Measurements from ENCODE around the gene CDKL4. TPM values are rescaled to one million over a fixed set of nuclear protein-coding genes. Genes with fewer than 3 reads are reported as not detected.

Gene CDKL4
- total and polyA plus RNA-seq, 2 of the 13 experiments (the other 11 are each of a cell fraction or from before 2014, with no cell fraction given): 0.29 to 0.50 TPM

DNA sequence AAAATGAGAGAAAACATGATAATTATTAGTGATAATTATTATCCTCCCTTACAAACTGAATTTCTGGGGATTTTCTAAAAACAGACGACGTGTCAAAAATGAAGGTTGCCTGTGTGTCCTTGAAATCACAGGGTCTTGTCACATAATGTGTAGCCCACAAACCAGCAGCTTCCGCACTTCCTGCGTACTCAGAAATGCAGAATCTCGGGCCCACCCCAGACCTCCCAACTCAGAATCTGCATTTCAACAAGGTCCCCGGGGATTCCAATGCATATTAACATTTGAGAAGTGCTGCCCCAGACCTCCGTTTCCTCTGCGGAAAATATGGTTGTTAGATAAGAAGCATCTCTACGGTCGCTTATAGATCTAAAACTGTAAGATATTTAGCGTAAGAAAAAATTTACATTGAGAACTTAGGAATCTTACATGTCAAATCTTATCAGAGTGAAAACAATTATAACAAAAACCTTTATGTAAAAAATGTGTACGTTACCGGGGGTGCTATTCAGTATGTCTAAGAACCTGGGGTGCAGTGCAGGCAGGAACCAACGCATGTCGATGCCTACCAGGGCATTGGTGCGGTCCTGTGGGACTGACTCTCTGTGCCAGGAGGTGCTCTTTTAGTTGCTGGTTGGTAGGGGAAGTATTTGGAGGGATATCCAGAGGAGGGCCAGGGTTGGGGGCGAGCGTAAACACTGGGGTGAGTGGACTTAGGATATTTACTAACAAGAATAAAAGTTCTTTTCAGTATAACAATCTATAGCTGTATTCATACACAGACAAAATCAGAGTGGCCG lies 15.2 kb downstream of the CDKL4 start (continued):
- no peak for TF ChIP-seq SMAD1 (CRISPR knock-in tag; IDR thresholded peaks at IDR 0.05; ENCODE audit: borderline replicate concordance, low read depth)
- TF ChIP-seq GABPA (IDR thresholded peaks at IDR 0.05; ENCODE audit: low read depth, low read length): no peak
- TF ChIP-seq GABPA (CRISPR knock-in tag; IDR thresholded peaks at IDR 0.05; ENCODE audit: low read depth): 0 out of 2 replicates have a peak, but pooled peaks have one; percentile 7
- peak; percentile 55; the same call in 1 of the 2 replicates for TF ChIP-seq SALL1 (CRISPR knock-in tag; IDR thresholded peaks at IDR 0.05)
- peak; percentile 38 for TF ChIP-seq ASH2L (IDR thresholded peaks at IDR 0.05; ENCODE audit: insufficient read length, low read depth, low read length)
- TF ChIP-seq, protein P1, sequence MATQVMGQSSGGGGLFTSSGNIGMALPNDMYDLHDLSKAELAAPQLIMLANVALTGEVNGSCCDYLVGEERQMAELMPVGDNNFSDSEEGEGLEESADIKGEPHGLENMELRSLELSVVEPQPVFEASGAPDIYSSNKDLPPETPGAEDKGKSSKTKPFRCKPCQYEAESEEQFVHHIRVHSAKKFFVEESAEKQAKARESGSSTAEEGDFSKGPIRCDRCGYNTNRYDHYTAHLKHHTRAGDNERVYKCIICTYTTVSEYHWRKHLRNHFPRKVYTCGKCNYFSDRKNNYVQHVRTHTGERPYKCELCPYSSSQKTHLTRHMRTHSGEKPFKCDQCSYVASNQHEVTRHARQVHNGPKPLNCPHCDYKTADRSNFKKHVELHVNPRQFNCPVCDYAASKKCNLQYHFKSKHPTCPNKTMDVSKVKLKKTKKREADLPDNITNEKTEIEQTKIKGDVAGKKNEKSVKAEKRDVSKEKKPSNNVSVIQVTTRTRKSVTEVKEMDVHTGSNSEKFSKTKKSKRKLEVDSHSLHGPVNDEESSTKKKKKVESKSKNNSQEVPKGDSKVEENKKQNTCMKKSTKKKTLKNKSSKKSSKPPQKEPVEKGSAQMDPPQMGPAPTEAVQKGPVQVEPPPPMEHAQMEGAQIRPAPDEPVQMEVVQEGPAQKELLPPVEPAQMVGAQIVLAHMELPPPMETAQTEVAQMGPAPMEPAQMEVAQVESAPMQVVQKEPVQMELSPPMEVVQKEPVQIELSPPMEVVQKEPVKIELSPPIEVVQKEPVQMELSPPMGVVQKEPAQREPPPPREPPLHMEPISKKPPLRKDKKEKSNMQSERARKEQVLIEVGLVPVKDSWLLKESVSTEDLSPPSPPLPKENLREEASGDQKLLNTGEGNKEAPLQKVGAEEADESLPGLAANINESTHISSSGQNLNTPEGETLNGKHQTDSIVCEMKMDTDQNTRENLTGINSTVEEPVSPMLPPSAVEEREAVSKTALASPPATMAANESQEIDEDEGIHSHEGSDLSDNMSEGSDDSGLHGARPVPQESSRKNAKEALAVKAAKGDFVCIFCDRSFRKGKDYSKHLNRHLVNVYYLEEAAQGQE (IDR thresholded peaks at IDR 0.05; ENCODE audit: borderline replicate concordance in 1 of 2, low read depth in 1 of 2, low read length in 2 of 2): no peak

Measured in HepG2 (cell line).